Kidney (tissue), 14 donors: Measurements from ENCODE around the gene CTSA. TPM values are rescaled to one million over a fixed set of nuclear protein-coding genes. Genes with fewer than 3 reads are reported as not detected.
A peak's percentile ranks its signal among the peaks of the same experiment; 100 is the strongest.

Source experiments
- DNase-seq, 5 donors: peaks; one replicate each; pipeline ENCODE4 v3.0.0-alpha.2; 2013 to 2020
- FAIRE-seq: peaks from 2 replicates; lab custom pipeline; 2012; peaks lifted over from hg19 to GRCh38; lab: Jason Lieb, UNC
- H3K27ac ChIP-seq, 2 donors: one replicate each; pipeline ENCODE4 v1.7.0; 2013; ENCODE audit warnings: low read depth in 2 of 2, low read length in 2 of 2, inconsistent platforms in 1 of 2
- H3K27me3 ChIP-seq: one replicate; pipeline ENCODE4 v1.7.1; 2013; ENCODE audit warnings: low read length, inconsistent platforms; ENCODE audit not compliant: control insufficient read depth, insufficient read depth
- H3K36me3 ChIP-seq, 3 donors: one replicate each; pipeline versions ENCODE4 v1.7.0 to v1.7.1; 2013; ENCODE audit warnings: low read length in 3 of 3, control low read depth in 1 of 3, inconsistent platforms in 1 of 3; ENCODE audit not compliant: insufficient read depth in 3 of 3, control insufficient read depth in 2 of 3
- H3K4me1 ChIP-seq, 3 donors: one replicate each; pipeline versions ENCODE4 v1.7.0 to v1.7.1; 2013; ENCODE audit warnings: low read length in 3 of 3, inconsistent platforms in 1 of 3, low read depth in 1 of 3; ENCODE audit not compliant: control insufficient read depth in 2 of 3, insufficient read depth in 2 of 3
- H3K4me3 ChIP-seq, 3 donors: one replicate each; pipeline versions ENCODE4 v1.7.0 to v1.8.1; 2013; ENCODE audit warnings: low read length in 3 of 3, control low read depth in 1 of 3, inconsistent platforms in 1 of 3
- H3K9ac ChIP-seq, 3 donors: one replicate each; pipeline versions ENCODE4 v1.7.0 to v1.7.1; 2013; ENCODE audit warnings: low read length in 3 of 3, control low read depth in 1 of 3, inconsistent platforms in 1 of 3
- H3K9me3 ChIP-seq, 3 donors: one replicate each; pipeline versions ENCODE4 v1.7.0 to v1.7.1; 2013; ENCODE audit warnings: low read length in 3 of 3, control low read depth in 1 of 3, inconsistent platforms in 1 of 3; ENCODE audit not compliant: control insufficient read depth in 2 of 3, insufficient read depth in 1 of 3
- CTCF ChIP-seq: IDR thresholded peaks from 3 replicates; pipeline ENCODE4 v1.5.1; 2012; ENCODE audit warnings: mild to moderate bottlenecking, moderate library complexity, borderline replicate concordance; ENCODE audit not compliant: insufficient read depth; ENCODE audit errors: extremely low read depth
- intact Hi-C: fragments of 100-400 bp; cut with DNase I; formaldehyde crosslinking; loops from one replicate; pipeline ENCODE4 v1.11.1; 2022
- polyA plus RNA-seq: library from polyadenylated mRNA; stranded (reverse); fragments of 350-450 nt; fragmentation: Illumina TruSeq; extraction: RNeasy Lipid Tissue Mini Kit (QIAGEN cat#74804); gene quantifications from one replicate; pipeline ENCODE4 v1.2.3, GENCODE V29; 2014; ENCODE audit warnings: low read depth, low replicate concordance; ENCODE audit not compliant: insufficient read depth
- total RNA-seq: library from RNA; stranded (reverse); fragmentation: NEBNext Ultra II Directional; extraction: Animal tissue kit (Norgen Biotek cat#: 25700); gene quantifications from one replicate; pipeline ENCODE4 v1.2.1, GENCODE V29; 2021
- donor health status: control.
- donor health status: control.
- donor health status: control.
- donor health status: control.
- donor health status: control.
- donor health status: DM: yes; HTN: yes; CAD: no.
- donor health status: Normal renal cell carcinoma (clear cell type).

The CTSA gene
- total and polyA plus RNA-seq, 2 donors from 2014 or later = 180 to 408 TPM

- peak overlapping the region; percentile 82 to 89 for H3K27ac ChIP-seq
- TF ChIP-seq CTCF = peak; percentile 42
- peaks cover 0 to 16% (median 14%) of the 10 kb centered on the region in 3 donors for H3K36me3 ChIP-seq
- peak overlapping the region; percentile 39 to 78 (median 61) for H3K9ac ChIP-seq
- DNase-seq (peak; percentile 90 to 95 (median 92)), FAIRE-seq (no peak)
- intact Hi-C loops = no loop called here
- peaks cover 0 to 30% (median 0%) of the 10 kb centered on the region in 3 donors for H3K4me1 ChIP-seq
- H3K9me3 ChIP-seq = no peaks in the 10 kb centered on the region
- no peaks in the 10 kb centered on the region for H3K27me3 ChIP-seq
- H3K4me3 ChIP-seq = peak overlapping the region; percentile 59 to 72 (median 61)
Observed at GRCh38 chr20:45890077-45890984, 804 bp upstream of the CTSA start.

GRCh38 chr20:45892049-45892825 is 1.1 kb downstream of the CTSA start:
- FAIRE-seq (no peak), DNase-seq (peak in 1 of 5 donors; percentile 58)
- peak overlapping the region; percentile 4 to 72 (median 72) for H3K4me3 ChIP-seq
- H3K27me3 ChIP-seq = no peaks in the 10 kb centered on the region
- H3K4me1 ChIP-seq = peaks cover 0 to 30% (median 0%) of the 10 kb centered on the region in 3 donors
- peaks cover 0 to 25% (median 20%) of the 10 kb centered on the region in 3 donors for H3K36me3 ChIP-seq
- peak overlapping the region; percentile 69 to 89 for H3K27ac ChIP-seq
- no peaks in the 10 kb centered on the region for H3K9me3 ChIP-seq
- intact Hi-C loops = no loop called here
- TF ChIP-seq CTCF = no peak
- H3K9ac ChIP-seq = peak overlapping the region in 2 of 3 donors; percentile 49 to 61

- Histone ChIP-seq H3K4me1 (peaks cover 0 to 30% (median 0%) of the 10 kb centered on the region in 3 donors), H3K36me3 (peaks cover 2 to 32% (median 25%) of the 10 kb centered on the region in 3 donors), H3K27ac (no peak overlapping the region), H3K9me3 (no peaks in the 10 kb centered on the region), H3K9ac (no peak overlapping the region), H3K27me3 (no peaks in the 10 kb centered on the region), H3K4me3 (peak overlapping the region in 1 of 3 donors; percentile 72)
- TF ChIP-seq CTCF = no peak
- intact Hi-C loops = no loop called here
- no peak for FAIRE-seq
- peak in 1 of 5 donors; percentile 72 for DNase-seq
Observed at GRCh38 chr20:45892828-45893500, 1.8 kb downstream of the CTSA start.
